Endothelial cell (in vitro differentiated cells): ENCODE data around the gene LRTM2. TPM values are rescaled to one million over a fixed set of nuclear protein-coding genes. Genes with fewer than 3 reads are reported as not detected.

Experiments
- DNase-seq: peaks from one replicate; pipeline ENCODE4 v3.0.0; 2021; ENCODE audit warnings: low spot score
- H3K27ac Mint-ChIP-seq: one replicate; pipeline ENCODE4 v1.8.0; 2021; ENCODE audit warnings: mixed read lengths, inconsistent platforms; ENCODE audit not compliant: unreplicated experiment
- H3K27me3 Mint-ChIP-seq: one replicate; pipeline ENCODE4 v1.8.0; 2021; ENCODE audit warnings: mild to moderate bottlenecking, moderate library complexity, mixed read lengths, inconsistent platforms; ENCODE audit not compliant: unreplicated experiment
- H3K36me3 Mint-ChIP-seq: one replicate; pipeline ENCODE4 v1.8.0; 2021; ENCODE audit warnings: mild to moderate bottlenecking, low read depth, mixed read lengths, inconsistent platforms; ENCODE audit not compliant: unreplicated experiment
- H3K4me1 Mint-ChIP-seq: one replicate; pipeline ENCODE4 v1.8.0; 2021; ENCODE audit warnings: mild to moderate bottlenecking, mixed read lengths, inconsistent platforms; ENCODE audit not compliant: unreplicated experiment
- H3K4me3 Mint-ChIP-seq: one replicate; pipeline ENCODE4 v1.8.0; 2021; ENCODE audit warnings: mild to moderate bottlenecking, mixed read lengths, inconsistent platforms; ENCODE audit not compliant: unreplicated experiment
- H3K9me3 Mint-ChIP-seq: one replicate; pipeline ENCODE4 v1.8.0; 2021; ENCODE audit warnings: mixed read lengths, inconsistent platforms; ENCODE audit not compliant: unreplicated experiment
- CTCF ChIP-seq: fragments of 200-600 bp; sonication (generic); IDR thresholded peaks from one replicate; pipeline ENCODE4 v1.5.0; 2021; ENCODE audit warnings: antibody characterized with exemption; ENCODE audit not compliant: unreplicated experiment
- total RNA-seq: library from RNA; stranded (reverse); fragmentation: NEBNext Ultra II Directional; extraction: Animal tissue kit (Norgen Biotek cat#: 25700); gene quantifications from one replicate; pipeline ENCODE4 v1.2.1, GENCODE V29; 2021; ENCODE audit not compliant: unreplicated experiment

Gene LRTM2
- total RNA-seq, 1 donor from 2014 or later: not detected

DNA sequence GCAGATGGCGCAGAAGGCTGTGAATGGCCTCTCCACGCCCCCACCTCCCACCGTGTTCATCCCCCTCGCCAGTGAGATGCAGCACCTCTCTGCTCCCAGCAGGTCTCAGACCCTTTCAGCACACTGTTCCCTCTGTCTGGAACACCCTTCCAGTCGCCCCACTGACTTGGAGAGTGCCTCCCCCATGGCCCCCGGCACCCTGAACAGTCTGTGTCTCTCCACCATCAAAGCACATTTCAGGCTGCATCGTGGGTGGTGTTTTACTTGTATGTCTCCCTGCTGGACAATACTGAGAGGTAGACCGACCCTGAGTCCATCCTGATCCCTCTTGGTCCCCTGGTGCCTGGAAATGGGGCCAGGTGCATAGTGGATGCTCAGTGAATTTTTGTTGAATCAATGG lies 63.1 kb downstream of the LRTM2 start:
- Mint-ChIP-seq H3K36me3 (no peaks in the 10 kb centered on the region), H3K27ac (no peak overlapping the region), H3K9me3 (no peaks in the 10 kb centered on the region), H3K4me1 (no peaks in the 10 kb centered on the region), H3K27me3 (peaks cover 11% of the 10 kb centered on the region), H3K4me3 (no peak overlapping the region)
- DNase-seq: no peak
- no peak for TF ChIP-seq CTCF

DNA sequence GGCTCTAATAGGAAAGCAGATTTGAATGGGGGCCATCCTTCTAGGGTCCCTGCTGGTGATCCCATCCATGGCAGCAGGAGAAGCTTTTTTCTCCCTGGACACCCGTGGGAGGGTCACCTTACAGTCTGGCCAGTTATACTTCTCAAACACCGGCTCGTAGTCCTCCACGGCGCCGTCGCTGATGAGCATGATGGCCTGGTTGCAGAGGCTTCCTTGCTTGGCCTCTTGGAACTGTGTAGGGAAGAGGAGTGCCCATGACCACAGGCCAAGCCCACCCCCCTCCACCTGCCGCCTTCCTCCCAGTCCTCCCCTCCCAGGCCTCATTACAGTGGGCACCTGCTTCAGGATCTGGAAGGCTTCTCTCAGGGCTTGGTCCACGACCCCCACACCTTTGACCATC lies 64.3 kb downstream of the LRTM2 start:
- Mint-ChIP-seq H3K36me3 (no peaks in the 10 kb centered on the region), H3K4me3 (no peak overlapping the region), H3K9me3 (peaks cover 1% of the 10 kb centered on the region), H3K27me3 (peaks cover 10% of the 10 kb centered on the region), H3K4me1 (no peaks in the 10 kb centered on the region), H3K27ac (no peak overlapping the region)
- DNase-seq: no peak
- TF ChIP-seq CTCF: no peak

DNA sequence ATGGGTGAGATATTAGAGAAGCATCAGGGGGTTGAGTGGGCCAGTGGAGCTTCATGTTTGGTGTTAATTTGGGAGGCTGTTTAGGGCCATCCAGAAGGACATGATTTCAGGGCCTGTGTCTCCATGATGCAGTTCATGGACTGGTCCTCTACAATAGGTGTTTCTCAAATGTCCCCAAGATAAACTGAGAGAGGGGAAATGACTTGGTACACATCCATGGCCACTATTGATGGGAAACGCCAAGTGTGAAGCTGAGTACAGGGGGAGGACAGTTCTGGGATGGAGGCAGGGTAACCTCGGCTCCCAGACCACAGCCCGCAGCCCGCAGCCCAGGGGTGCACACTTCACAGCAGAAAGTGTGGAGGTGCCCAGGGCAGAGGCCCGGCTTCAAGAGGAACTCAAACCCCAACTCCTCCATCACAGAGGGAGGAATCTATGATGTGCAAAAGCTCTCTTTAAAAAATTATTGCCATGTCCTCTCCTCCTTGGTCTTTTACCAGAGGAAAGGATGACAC lies 64.8 kb downstream of the LRTM2 start:
- Mint-ChIP-seq H3K36me3 (no peaks in the 10 kb centered on the region), H3K4me3 (no peak overlapping the region), H3K4me1 (no peaks in the 10 kb centered on the region), H3K27ac (no peak overlapping the region), H3K9me3 (peaks cover 4% of the 10 kb centered on the region), H3K27me3 (peaks cover 12% of the 10 kb centered on the region)
- no peak for TF ChIP-seq CTCF
- DNase-seq: no peak

GRCh38 chr12:1885599-1886245 lies 65.4 kb downstream of the LRTM2 start:
- no peak for DNase-seq
- Mint-ChIP-seq H3K4me1 (no peaks in the 10 kb centered on the region), H3K27ac (no peak overlapping the region), H3K4me3 (no peak overlapping the region), H3K27me3 (peaks cover 12% of the 10 kb centered on the region), H3K36me3 (no peaks in the 10 kb centered on the region), H3K9me3 (peaks cover 4% of the 10 kb centered on the region)
- no peak for TF ChIP-seq CTCF

Other genes with a start within 250 kb of the LRTM2 start
- 14.7 TPM for gene FBXL14, start 226.0 kb upstream of the LRTM2 start, total RNA-seq
- gene WNT5B, start 191.3 kb upstream of the LRTM2 start, total RNA-seq: 7.5 TPM
- 41.8 TPM for gene ADIPOR2, start 129.5 kb upstream of the LRTM2 start, total RNA-seq
- gene CACNA2D4, start 98.1 kb downstream of the LRTM2 start, total RNA-seq: 0.28 TPM
- gene DCP1B, start 183.9 kb downstream of the LRTM2 start, total RNA-seq: 13.6 TPM
- gene CACNA1C, start 232.4 kb downstream of the LRTM2 start, total RNA-seq: 11.1 TPM